Breast epithelium (tissue), 3 donors: ENCODE results near the gene TPT1.
"Not testable (repeated sequence)": the region's sequence is repeated elsewhere in the genome, so short reads cannot be mapped to it uniquely, and the experiment has no call there.

ENCODE experiments used
- CTCF ChIP-seq, 3 donors: fragments of 450-650 bp; IDR thresholded peaks; one replicate each; pipeline ENCODE4 v1.5.1; 2016 to 2017; ENCODE audit warnings: antibody characterized with exemption in 3 of 3, mild to moderate bottlenecking in 3 of 3, moderate library complexity in 3 of 3
- POLR2A ChIP-seq: fragments of 450-650 bp; IDR thresholded peaks from one replicate; pipeline ENCODE4 v1.6.1; 2016; ENCODE audit warnings: antibody characterized with exemption, mild to moderate bottlenecking, moderate library complexity
- POLR2AphosphoS5 ChIP-seq, 3 donors: sonication (generic); formaldehyde crosslinking; IDR thresholded peaks; one replicate each; pipeline ENCODE4 v1.6.1; 2017; ENCODE audit warnings: antibody characterized with exemption in 3 of 3

- not testable (repeated sequence) for TF ChIP-seq CTCF (IDR thresholded peaks at IDR 0.05); POLR2A; POLR2AphosphoS5 (IDR thresholded peaks at IDR 0.05)
Measured at GRCh38 chr13:45342668-45343067, 1.7 kb upstream of the TPT1 start.
